Activated CD4-positive, CD25-positive, alpha-beta regulatory T cell treated with anti-CD3 and anti-CD28 coated beads, Interleukin-2, amount 50 U/mL, for 24 hours (primary cell): ENCODE data around the gene TBC1D5.
"Not testable (repeated sequence)": the region's sequence is repeated elsewhere in the genome, so short reads cannot be mapped to it uniquely, and the experiment has no call there.

Source experiments
- ATAC-seq, 2 donors: fragments of 150-1000 bp; cut with Tn5 transposase; one replicate each; pipeline ENCODE4 v1.10.0; 2021; ENCODE audit warnings: mild to moderate bottlenecking in 1 of 2, moderate library complexity in 1 of 2

The TBC1D5 gene

GRCh38 chr3:17709236-17709810, 33.1 kb downstream of the TBC1D5 start:
- ATAC-seq: no peak

DNA sequence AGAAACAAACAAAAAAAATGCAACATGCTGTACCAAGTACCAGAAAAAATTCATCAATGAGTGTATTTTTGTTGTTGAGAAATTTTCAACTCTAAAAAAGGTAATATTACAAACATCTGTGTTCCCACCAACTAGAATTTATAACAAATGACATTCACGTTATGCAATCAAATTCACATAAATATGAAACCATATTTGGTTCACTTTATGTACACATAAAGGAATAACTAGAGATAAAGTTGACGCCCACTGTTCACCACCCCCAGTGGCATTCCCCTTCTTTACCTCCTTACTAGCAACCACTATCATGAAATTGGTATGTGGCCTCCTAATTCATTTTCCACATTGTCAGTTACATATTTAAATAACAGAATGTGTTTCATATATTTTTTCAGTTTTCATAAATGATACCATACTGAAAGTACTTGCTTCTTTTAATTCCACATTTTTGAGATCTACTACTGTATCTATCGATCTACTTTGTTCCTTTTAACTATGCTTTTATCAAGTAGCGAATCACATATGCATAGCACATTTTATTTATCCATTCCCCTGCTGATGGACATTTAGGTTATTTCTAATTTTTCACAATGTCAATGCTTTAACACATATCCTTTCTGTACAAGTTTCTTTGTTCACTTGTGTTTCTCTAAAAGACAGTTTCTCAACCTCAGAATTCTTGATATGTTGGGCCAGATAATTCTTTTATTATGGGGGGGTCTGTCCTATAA, 34.5 kb downstream of the TBC1D5 start:
- ATAC-seq: no peak

GRCh38 chr3:17705991-17706390, 36.4 kb downstream of the TBC1D5 start:
- ATAC-seq: not testable (repeated sequence)

DNA sequence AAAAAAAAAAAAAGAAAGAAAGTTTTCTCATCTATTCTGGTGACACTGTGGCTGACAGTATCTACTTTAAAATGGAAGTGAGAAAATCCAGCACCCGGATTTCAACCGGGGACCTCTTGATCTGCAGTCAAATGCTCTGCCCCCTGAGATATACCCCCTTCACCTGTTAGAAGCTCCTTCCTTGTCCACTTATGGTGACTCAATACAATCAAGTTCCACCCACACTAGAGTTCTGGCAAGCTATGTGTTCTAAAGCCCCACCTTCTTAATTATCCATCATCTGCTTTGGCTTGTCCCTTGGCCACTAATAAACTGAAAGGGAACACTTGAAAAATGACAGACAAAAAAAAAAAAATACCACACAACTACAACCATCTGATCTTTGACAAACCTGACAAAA, 42.6 kb downstream of the TBC1D5 start:
- not testable (repeated sequence) for ATAC-seq

DNA sequence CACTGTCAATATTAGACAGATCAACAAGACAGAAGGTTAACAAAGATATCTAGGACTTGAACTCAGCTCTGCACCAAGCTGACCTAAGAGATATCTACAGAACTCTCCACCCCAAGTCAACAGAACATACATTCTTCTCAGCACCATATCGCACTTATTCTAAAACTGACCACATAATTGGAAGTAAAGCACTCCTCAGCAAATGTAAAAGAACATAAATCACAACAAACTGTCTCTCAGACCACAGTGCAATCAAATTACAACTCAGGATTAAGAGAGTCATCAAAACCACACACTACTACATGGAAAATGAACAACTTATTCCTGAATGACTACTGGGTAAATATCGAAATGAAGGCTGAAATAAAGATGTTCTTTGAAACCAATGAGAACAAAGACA, 46.8 kb downstream of the TBC1D5 start:
- not testable (repeated sequence) for ATAC-seq

- ATAC-seq: not testable (repeated sequence)
These were observed 48.8 kb downstream of the TBC1D5 start for GRCh38 chr3:17693670-17693999.

- not testable (repeated sequence) for ATAC-seq
These were observed 49.4 kb downstream of the TBC1D5 start for GRCh38 chr3:17692846-17693669.

DNA sequence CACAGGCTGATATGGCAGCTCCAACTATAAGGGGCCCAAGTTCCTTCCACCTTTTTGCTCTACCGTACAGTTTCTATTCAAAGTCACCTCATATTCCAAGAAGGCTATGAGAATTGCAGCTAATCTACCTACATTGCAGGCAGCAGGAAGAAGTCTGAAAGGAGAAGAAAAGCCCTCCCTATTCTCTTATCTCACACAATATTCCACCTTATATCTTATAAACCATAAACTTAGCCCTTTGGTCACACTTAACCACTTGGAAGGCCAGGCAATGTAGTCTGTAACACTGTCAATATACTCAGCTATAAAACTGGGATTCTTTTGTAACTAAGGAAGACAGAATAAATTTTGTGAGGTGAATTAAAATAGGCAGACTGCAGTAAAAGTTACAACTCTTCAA, 54.9 kb downstream of the TBC1D5 start:
- no peak for ATAC-seq

DNA sequence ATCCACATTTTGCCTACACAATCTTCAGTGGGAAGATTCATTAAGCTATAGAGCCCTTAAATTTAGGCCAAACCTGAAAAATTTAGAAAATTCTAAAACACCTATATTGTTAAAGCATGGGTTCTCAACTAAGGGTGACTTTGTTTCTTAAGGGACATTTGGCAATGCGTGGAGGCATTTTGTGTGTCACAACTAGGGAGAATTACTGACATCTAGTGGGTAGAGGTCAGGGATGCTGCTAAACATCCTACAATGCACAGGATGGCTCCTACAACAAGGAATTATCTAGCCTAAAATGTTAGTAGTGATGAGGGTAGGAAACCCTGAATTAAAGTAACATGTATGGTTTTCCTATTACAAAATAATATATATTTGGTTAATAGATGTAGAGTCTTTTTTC, 55.8 kb downstream of the TBC1D5 start:
- ATAC-seq: no peak

DNA sequence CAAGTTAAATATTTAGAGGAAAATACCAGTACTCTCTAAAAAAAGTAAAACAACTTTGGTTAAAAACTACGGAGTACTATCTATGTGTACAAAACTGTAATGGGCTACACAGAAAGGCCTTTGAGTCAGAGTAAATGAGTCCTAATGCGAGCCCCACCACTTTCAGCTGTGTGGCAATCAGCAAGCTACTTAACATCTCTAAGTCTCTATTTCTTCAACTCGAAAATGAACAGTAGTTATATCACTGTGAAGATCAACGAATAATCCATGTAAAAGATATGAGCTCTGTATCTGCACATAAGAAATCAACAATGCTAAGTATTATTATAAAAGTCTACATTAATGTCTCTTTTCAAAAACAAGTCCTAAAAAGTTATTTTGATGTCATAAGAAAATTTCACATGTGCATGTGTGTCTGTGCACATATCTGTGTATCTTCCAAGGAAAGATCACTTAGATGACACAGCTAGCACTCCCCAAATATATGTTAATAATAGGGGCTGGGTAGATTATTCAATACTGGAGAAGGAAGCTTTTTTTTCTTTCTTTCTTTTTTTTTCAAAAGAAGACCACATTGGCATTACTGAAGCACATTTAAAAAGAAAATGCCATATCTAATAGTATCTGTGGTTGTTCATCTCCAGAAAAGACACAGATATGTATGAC, 58.8 kb downstream of the TBC1D5 start:
- ATAC-seq: no peak

GRCh38 chr3:17680530-17680929, 61.9 kb downstream of the TBC1D5 start:
- no peak for ATAC-seq

DNA sequence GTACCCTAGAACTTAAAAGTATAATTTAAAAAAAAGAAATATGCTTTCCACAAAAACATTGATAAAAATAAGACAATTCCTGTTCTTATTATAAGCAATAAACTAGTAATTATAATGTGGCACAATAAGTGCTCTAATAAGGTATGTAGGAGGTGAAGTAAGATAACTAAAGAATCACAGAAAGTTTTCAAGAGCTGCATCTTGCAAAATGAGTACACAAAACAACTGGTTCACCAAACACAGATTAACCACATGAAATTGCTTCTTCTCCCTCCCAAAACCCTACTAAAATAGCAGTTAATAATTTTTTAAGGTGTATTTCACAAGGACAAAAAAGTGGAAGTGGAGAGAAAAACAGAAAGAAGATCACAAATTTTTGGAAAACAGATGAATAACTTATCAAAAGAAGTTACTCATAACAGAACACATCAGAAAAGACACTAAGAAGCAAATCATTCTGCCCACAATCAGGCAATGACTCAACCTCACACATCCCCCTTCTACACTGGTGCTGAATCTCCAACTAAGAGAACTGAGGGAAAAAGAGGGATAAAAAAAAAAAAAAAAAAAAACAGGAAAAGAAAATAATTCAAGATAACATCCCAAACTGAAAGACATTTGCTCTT, 64.2 kb downstream of the TBC1D5 start:
- peak; percentile 76 to 83 for ATAC-seq

DNA sequence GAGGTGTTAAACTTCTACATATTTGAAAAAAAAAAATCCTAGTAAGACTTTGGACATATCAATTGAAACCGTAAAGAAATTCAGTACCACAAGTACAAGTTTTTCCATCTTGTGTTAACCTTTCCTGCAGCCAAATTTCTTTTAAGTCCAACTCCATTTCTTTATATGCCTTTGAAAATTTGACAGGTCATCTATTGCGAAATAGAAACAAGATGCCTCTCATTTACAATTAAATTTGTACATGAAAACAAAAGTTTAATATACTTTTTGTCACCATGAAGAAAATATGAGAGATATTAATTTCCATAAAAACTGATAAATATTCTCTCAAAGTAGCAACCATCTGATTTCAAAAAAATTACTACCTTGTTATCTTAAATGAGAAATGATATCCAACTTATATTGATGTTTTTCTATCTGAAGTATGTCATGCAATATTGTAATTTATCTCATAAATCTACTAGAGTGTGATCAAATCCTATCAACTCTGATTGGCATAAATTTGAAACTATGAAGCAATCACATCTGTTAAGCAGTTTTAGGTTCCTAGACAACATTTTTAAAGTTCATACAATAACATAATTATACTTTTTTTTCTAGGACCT, 68.2 kb downstream of the TBC1D5 start:
- ATAC-seq: no peak

GRCh38 chr3:17672506-17672905, 69.9 kb downstream of the TBC1D5 start:
- no peak for ATAC-seq

GRCh38 chr3:17670749-17671148, 71.7 kb downstream of the TBC1D5 start:
- no peak for ATAC-seq

DNA sequence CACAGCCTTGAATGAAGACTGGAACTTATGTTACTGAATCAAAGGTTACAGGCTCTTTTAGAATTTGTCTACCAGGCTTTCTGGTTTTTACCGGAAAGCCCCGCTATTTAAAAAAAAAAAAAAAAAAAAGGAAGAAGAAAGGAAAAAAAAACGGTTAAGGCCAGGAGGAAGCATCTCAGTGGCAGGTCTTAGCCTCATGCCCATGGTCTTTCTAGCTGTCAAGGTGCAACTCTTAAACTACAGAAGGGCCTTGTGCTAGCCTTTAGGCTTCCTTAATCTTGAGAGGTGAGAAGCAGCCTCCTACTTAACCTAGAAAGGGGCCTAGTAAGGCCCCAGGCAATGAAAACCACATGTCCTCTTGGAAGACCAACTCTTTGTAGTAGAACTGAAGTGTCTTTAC, 77.5 kb downstream of the TBC1D5 start:
- no peak for ATAC-seq

DNA sequence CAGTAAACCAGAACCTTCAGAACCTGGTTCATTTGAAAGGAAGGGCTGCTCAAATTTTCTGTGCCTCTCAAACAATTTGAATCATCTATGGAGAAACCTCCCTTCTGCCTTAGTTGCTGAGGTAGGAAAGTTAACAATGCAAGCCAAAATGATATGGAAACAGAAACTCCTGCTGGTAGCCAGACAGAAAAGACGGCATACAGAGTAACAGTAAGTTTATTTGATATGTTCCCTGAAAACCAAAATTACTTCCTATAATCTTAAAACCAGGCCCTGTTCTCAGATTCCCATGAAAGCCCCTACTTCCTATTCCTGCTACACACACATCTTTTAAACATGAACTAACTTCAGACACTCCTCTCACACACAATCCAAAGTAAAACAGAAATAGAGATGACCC, 86.2 kb downstream of the TBC1D5 start:
- no peak for ATAC-seq

DNA sequence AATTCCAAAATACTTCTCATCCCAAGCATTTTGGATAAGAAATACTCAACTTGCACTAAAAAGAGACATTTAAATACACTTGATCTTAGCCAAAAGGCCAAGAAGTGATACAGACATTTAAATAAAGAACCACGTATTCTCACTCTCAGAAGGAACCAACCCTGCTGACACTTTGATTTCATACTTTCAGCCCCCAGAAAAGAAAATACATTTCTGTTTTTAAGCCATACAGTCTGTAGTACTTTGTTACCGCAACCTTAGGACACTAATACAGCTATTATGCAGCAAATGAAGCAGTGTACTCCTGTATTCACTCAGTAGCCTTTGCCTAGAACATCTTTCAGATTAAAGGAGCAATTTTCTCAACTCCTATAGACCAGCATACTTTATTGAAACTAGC, 86.7 kb downstream of the TBC1D5 start:
- ATAC-seq: no peak

DNA sequence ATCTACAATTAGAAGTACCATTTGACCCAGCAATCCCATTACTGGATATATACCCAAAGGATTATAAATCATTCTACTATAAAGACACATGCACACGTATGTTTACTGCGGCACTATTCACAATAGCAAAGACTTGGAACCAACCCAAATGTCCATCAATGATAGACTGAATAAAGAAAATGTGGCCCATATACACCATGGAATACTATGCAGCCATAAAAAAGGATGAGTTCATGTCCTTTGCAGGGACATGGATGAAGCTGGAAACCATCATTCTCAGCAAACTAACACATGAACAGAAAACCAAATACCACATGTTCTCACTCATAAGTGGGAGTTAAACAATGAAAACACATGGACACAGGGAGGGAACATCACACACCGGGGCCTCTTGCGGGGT, 92.7 kb downstream of the TBC1D5 start:
- not testable (repeated sequence) for ATAC-seq

DNA sequence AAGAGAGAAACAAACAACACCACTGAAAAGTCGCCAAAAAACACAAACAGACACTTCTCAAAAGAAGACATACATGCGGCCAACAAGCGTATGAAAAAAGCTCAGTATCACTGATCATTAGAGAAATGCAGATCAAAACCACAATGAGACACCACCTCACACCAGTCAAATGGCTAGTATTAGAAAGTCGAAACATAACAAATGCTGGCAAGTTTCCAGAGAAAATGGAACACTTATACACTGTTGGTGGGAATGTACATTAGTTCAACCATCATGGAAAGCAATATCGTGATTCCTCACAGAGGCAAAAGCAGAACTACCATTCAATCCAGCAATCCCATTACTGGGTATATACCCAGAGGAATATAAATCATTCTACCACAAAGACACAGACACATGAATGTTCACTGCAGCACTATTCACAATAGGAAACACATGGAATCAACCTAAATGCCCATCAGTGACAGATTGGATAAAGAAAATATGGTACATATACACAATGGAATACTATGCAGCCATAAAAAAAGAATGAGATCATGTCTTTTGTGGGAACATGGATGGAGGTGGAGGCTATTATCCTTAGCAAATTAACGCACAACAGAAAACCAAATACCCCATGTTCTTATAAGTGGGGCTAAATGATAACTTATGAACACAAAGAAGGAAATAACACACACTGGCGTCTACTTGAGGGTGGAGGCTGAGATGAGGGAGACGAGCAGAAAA, 93.6 kb downstream of the TBC1D5 start:
- not testable (repeated sequence) for ATAC-seq

DNA sequence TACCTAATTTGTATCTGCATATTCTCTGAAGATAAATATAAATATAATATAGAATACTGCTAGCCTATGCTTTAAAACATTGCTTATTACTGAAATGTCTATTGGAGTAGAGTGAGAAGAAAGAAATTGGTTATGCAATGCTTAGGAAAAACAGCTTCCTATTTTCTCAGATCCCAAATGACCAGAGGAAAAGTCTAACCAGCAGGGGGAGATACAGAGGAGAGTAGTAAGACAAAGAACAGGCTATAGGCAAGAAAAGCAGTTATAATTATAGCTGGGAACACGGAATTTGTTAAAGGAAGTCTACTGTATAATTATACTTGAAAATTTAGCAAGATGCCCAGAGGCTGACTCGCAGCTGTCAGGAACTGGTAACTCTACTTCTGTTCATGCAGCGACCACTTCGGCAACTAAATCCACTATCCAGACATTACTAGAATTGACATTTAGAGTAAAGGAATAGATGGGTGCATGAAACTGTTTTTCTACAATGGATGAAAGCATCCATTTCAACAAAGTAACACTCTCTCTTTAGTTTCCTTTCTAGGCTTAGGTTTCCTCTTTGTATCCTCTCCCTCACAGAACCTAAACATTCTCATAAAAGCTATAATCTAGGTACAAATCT, 97.2 kb downstream of the TBC1D5 start:
- no peak for ATAC-seq
